HepG2 (cell line): ENCODE results near the gene NOS1AP.

Source experiments
- CHD2 ChIP-seq: IDR thresholded peaks from 2 replicates; pipeline ENCODE4 v1.6.1; 2011; ENCODE audit warnings: low read depth, low read length, improper control_type of control experiment
- CTCF ChIP-seq: sonication (generic); formaldehyde crosslinking; IDR thresholded peaks from 2 replicates; pipeline ENCODE4 v1.5.0; 2020; ENCODE audit warnings: mild to moderate bottlenecking, missing genetic modification reagents, moderate library complexity
- FOXK1 ChIP-seq: sonication (generic); formaldehyde crosslinking; IDR thresholded peaks from 2 replicates; pipeline ENCODE4 v1.4.0; 2020; ENCODE audit warnings: low read depth, missing genetic modification reagents, borderline replicate concordance
- HNRNPH1 ChIP-seq: fragments of 200-400 bp; formaldehyde crosslinking; optimal IDR thresholded peaks from 2 replicates; pipeline ENCODE3; 2017; ENCODE audit warnings: mild to moderate bottlenecking, low read depth, low read length
- NR2C2 ChIP-seq: sonication (generic); formaldehyde crosslinking; IDR thresholded peaks from 2 replicates; pipeline ENCODE4 v1.4.0; 2020; ENCODE audit warnings: missing genetic modification reagents, mild to moderate bottlenecking, moderate library complexity, borderline replicate concordance
- POLR2AphosphoS5 ChIP-seq: IDR thresholded peaks from 2 replicates; pipeline ENCODE4 v1.6.1; 2012; ENCODE audit warnings: low read depth, low read length
- SMC3 ChIP-seq: IDR thresholded peaks from 2 replicates; pipeline ENCODE4 v1.6.1; 2011; ENCODE audit warnings: low read length, improper control_type of control experiment
- ZNF17 ChIP-seq: sonication (generic); formaldehyde crosslinking; IDR thresholded peaks from 2 replicates; pipeline ENCODE4 v1.5.0; 2020; ENCODE audit warnings: mild to moderate bottlenecking, missing genetic modification reagents
- ZNF230 ChIP-seq: sonication (generic); formaldehyde crosslinking; IDR thresholded peaks from 2 replicates; pipeline ENCODE4 v1.4.0; 2020; ENCODE audit warnings: mild to moderate bottlenecking, missing genetic modification reagents
- ZNF251 ChIP-seq: sonication (generic); formaldehyde crosslinking; IDR thresholded peaks from 2 replicates; pipeline ENCODE4 v1.9.0; 2021; ENCODE audit warnings: mild to moderate bottlenecking, missing genetic modification reagents

GRCh38 chr1:162137179-162137960 is 67.9 kb downstream of the NOS1AP start:
- TF ChIP-seq POLR2AphosphoS5 (no peak), SMC3 (no peak), CTCF (CRISPR knock-in tag) (no peak; the same call in 1 of the 2 replicates), HNRNPH1 (no peak), ZNF251 (no peak), CHD2 (no peak), FOXK1 (CRISPR knock-in tag) (no peak), NR2C2 (no peak), ZNF17 (no peak), ZNF230 (no peak)
